Tibial artery (tissue), 4 donors: Measurements from ENCODE around the gene RRAGD.

ENCODE experiments used
- DNase-seq, 2 donors: peaks; one replicate each; pipeline ENCODE4 v3.0.0-alpha.2; 2019
- H3K27ac ChIP-seq, 2 donors: fragments of 200-600 bp; sonication (generic) in 1 of 2; 1 replicate in 1 of 2; 2 replicates in 1 of 2; pipeline ENCODE4 v1.5.1; 2018 to 2019; ENCODE audit warnings: mild to moderate bottlenecking in 1 of 2
- H3K27me3 ChIP-seq, 2 donors: fragments of 200-600 bp; sonication (generic) in 1 of 2; one replicate each; pipeline versions ENCODE4 v1.5.1 to v1.6.0; 2016 to 2019
- H3K36me3 ChIP-seq, 3 donors: fragments of 200-600 bp; sonication (generic) in 2 of 3; one replicate each; pipeline ENCODE4 v1.5.1; 2016 to 2019; ENCODE audit warnings: mild to moderate bottlenecking in 2 of 3
- H3K4me1 ChIP-seq, 4 donors: fragments of 200-600 bp; sonication (generic) in 2 of 4; 1 replicate in 3 of 4; 2 replicates in 1 of 4; pipeline ENCODE4 v1.5.1; 2016 to 2019
- H3K4me3 ChIP-seq, 2 donors: fragments of 200-600 bp; sonication (generic) in 1 of 2; 1 replicate in 1 of 2; 2 replicates in 1 of 2; pipeline ENCODE4 v1.5.1; 2018 to 2019; ENCODE audit warnings: mild to moderate bottlenecking in 2 of 2
- H3K9me3 ChIP-seq, 3 donors: fragments of 200-600 bp; sonication (generic) in 1 of 3; one replicate each; pipeline ENCODE4 v1.5.1; 2016 to 2019
- intact Hi-C: fragments of 100-400 bp; cut with DNase I; formaldehyde crosslinking; loops from one replicate; pipeline ENCODE4 v1.15.0; 2023; ENCODE audit warnings: low total_unique reads
- TF ChIP-seq, protein P1 (sequence below), 2 experiments: fragments of 200-600 bp in 1 of 2; fragments of 450-650 bp in 1 of 2; IDR thresholded peaks; one replicate each; pipeline ENCODE4 v1.5.1; 2017 to 2019; ENCODE audit warnings: antibody characterized with exemption in 2 of 2, mild to moderate bottlenecking in 1 of 2, moderate library complexity in 1 of 2

RRAGD gene, protein sequence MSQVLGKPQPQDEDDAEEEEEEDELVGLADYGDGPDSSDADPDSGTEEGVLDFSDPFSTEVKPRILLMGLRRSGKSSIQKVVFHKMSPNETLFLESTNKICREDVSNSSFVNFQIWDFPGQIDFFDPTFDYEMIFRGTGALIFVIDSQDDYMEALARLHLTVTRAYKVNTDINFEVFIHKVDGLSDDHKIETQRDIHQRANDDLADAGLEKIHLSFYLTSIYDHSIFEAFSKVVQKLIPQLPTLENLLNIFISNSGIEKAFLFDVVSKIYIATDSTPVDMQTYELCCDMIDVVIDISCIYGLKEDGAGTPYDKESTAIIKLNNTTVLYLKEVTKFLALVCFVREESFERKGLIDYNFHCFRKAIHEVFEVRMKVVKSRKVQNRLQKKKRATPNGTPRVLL

DNA sequence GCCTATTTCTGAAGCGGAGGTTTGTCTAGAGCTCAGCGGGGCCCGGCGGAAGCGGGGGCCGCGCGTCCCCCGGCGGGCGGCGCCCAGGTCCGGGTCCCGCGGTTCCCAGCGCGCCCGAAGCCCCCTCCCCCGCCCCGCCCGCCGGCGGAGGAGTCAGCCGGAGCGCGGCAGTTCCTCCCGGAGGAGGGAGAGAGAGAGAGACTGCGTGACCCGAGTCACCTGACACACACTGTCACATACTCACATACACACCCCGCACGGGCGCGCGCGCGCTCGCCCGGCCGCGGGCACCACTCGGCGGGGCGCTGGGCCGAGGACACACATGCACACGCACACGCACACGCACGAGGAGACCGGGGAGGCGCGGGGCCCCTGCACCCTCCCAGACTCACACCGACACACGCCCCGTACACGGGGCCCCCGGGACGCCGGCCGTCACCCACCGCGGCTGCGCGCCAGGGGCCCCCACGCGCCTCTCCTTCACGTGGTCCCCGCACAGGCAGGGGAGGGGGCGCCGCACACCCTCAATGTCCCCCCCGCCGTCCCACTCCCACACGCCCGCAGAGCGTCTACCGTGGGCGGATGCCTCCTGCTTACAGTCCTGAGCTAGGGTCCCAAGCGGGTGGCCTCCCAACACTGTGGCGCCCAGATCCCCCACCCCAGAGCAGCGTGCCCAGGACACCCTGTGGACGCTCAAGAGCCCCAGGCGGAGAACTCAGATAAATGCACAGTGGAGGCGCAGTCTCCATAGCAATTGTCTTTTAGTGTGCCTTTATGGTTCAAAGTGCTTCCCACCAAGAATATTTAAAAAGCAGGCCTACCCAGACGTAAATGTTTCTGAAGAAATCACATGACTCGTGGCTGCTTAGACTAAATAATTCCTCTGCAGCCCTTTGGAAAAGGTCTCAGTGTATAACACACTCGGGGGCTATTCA is at the start of gene RRAGD:
RRAGD (minus strand) TSS at position 203 of the 935 bp plus-strand sequence. CDS start 280 bp downstream, outside the sequence.
- intact Hi-C loops, result loop anchor here (10.0 kb wide), 1 partner anchor 48 kb away; no protein-coding TSS in a partner anchor
- Histone ChIP-seq H3K9me3 (no peaks in the 10 kb centered on the region), H3K4me3 (peak within 1 kb of the TSS; percentile 67 to 95), H3K27me3 (no peaks in the 10 kb centered on the region), H3K4me1 (peaks cover 0 to 24% (median 7%) of the 10 kb centered on the region in 4 donors), H3K36me3 (no peaks in the 10 kb centered on the region), H3K27ac (peak within 1 kb of the TSS; percentile 78 to 85)
- peak; percentile 81 to 89 for DNase-seq
- TF ChIP-seq, protein P1, sequence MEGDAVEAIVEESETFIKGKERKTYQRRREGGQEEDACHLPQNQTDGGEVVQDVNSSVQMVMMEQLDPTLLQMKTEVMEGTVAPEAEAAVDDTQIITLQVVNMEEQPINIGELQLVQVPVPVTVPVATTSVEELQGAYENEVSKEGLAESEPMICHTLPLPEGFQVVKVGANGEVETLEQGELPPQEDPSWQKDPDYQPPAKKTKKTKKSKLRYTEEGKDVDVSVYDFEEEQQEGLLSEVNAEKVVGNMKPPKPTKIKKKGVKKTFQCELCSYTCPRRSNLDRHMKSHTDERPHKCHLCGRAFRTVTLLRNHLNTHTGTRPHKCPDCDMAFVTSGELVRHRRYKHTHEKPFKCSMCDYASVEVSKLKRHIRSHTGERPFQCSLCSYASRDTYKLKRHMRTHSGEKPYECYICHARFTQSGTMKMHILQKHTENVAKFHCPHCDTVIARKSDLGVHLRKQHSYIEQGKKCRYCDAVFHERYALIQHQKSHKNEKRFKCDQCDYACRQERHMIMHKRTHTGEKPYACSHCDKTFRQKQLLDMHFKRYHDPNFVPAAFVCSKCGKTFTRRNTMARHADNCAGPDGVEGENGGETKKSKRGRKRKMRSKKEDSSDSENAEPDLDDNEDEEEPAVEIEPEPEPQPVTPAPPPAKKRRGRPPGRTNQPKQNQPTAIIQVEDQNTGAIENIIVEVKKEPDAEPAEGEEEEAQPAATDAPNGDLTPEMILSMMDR (IDR thresholded peaks at IDR 0.05), result no peak

DNA sequence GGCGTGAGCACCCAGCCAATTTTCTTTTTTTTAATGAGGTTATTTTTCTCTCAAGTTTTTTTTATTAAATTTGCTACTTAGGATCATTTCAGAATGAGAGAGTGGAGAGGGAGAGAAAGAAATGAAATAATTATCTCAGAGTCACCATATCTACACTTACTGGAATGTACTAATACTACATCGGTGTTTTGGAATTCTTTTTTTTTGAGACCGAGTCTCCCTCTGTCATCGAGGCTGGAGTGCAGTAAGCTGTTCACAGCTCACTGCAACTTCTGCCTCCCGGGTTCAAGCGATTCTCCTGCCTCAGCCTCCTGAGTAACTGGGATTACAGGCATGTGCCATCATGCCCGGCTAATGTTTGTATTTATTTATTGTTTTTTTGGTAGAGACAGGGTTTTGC is 48.6 kb upstream of the RRAGD start:
- DNase-seq, result no peak
- Histone ChIP-seq H3K27me3 (no peaks in the 10 kb centered on the region), H3K4me1 (no peaks in the 10 kb centered on the region), H3K27ac (no peak overlapping the region), H3K36me3 (no peaks in the 10 kb centered on the region), H3K4me3 (no peak overlapping the region), H3K9me3 (no peaks in the 10 kb centered on the region)
- intact Hi-C loops, result loop anchor here (10.0 kb wide), 1 partner anchor 354 kb away; the partner anchor contains the start of gene MDN1
- TF ChIP-seq, protein P1 (IDR thresholded peaks at IDR 0.05), result no peak

DNA sequence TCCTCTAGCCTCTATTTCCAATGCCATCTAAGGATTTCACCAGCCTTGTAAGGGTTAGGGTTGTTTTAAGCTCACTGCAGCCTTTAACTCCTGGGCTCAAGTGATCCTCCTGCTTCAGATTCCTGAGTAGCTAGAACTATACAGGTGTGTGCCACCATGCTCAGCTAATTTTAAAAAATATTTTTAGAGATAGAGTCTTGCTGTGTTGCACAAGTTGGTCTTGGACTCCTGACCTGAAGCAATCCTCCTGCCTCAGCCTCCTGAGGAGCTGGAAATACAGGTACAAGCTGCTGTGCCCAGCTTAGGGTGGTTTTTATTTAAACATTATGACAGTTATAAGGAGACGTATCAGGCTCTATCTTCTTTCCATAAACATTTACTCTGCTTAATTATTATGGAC is 47.4 kb upstream of the RRAGD start:
- TF ChIP-seq, protein P1 (IDR thresholded peaks at IDR 0.05), result no peak
- H3K36me3 ChIP-seq, result no peaks in the 10 kb centered on the region
- H3K4me1 ChIP-seq, result no peaks in the 10 kb centered on the region
- H3K4me3 ChIP-seq, result no peak overlapping the region
- no peak overlapping the region for H3K27ac ChIP-seq
- no peak for DNase-seq
- no peaks in the 10 kb centered on the region for H3K9me3 ChIP-seq
- H3K27me3 ChIP-seq, result no peaks in the 10 kb centered on the region
- intact Hi-C loops, result no loop called here

DNA sequence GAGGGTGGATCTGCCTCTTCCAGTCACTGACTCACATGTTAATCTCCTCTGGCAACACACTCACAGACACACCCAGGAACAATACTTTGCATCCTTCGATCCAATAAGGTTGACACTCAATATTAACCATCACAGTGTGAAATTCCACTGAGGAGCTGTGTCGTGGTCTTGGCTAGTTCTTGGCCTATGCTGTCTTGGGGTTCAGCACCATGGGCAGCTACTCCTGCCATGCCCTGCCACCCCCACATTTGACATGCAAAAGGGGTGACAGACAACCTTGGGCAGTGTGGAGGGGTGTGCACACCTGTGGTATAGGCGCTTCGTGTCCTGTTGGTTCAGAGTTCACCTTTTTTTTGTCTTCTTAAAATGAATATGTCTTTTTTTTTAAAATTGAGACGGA is 46.6 kb upstream of the RRAGD start:
- Histone ChIP-seq H3K4me3 (no peak overlapping the region), H3K36me3 (no peaks in the 10 kb centered on the region), H3K9me3 (no peaks in the 10 kb centered on the region), H3K27me3 (no peaks in the 10 kb centered on the region), H3K4me1 (peaks cover 0 to under 1% (median 0%) of the 10 kb centered on the region in 4 donors), H3K27ac (no peak overlapping the region)
- intact Hi-C loops, result no loop called here
- DNase-seq, result no peak
- TF ChIP-seq, protein P1 (IDR thresholded peaks at IDR 0.05), result no peak

DNA sequence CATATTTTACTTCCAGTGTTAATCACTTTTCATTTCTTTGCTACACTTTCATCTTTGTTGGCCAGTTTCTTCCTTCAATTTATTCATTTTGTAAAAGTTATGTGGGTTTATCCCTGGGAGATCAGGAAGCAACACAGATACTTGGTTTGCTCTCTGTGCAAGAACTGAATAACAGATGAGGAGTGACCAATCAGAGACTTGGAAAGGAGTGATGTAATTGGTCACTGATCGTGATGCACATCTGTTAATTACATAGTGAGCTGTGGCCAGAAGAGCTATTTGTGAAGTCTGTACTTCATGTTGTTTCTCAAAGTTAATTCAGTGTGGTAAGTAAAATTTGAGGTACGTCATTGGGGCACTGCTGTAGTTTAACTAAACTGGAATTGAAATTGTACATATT is 42.2 kb upstream of the RRAGD start:
- Histone ChIP-seq H3K27me3 (no peaks in the 10 kb centered on the region), H3K27ac (no peak overlapping the region), H3K4me1 (peaks cover 0 to 37% (median 17%) of the 10 kb centered on the region in 4 donors), H3K9me3 (no peaks in the 10 kb centered on the region), H3K4me3 (no peak overlapping the region), H3K36me3 (no peaks in the 10 kb centered on the region)
- no peak for DNase-seq
- intact Hi-C loops, result no loop called here
- TF ChIP-seq, protein P1 (IDR thresholded peaks at IDR 0.05), result no peak
